PC-3 (cell line): ENCODE data around the gene RMC1.

Experiments used
- CTCF ChIP-seq: fragments of 300-600 bp; sonication (generic); conservative IDR thresholded peaks from 2 replicates; pipeline ENCODE4 v1.5.1; 2017; ENCODE audit warnings: antibody characterized with exemption, low read depth, mild to moderate bottlenecking, low read length
- EZH2 ChIP-seq: fragments of 300-600 bp; sonication (generic); IDR thresholded peaks from one replicate; pipeline ENCODE4 v1.6.1; 2017; ENCODE audit warnings: antibody characterized with exemption, mild to moderate bottlenecking, low read length; ENCODE audit not compliant: unreplicated experiment
- EZH2phosphoT487 ChIP-seq: fragments of 300-600 bp; sonication (generic); IDR thresholded peaks from 2 replicates; pipeline ENCODE4 v1.6.1; 2018; ENCODE audit warnings: mild to moderate bottlenecking, antibody characterized with exemption, low read length, borderline replicate concordance

- TF ChIP-seq CTCF (no peak), EZH2phosphoT487 (no peak), EZH2 (no peak)
Measured at GRCh38 chr18:23542461-23542860, 39.1 kb downstream of the RMC1 start.
